Mesothelial cell of epicardium (in vitro differentiated cells): ENCODE measurements around the gene FILIP1. TPM values are rescaled to one million over a fixed set of nuclear protein-coding genes. Genes with fewer than 3 reads are reported as not detected.

Source experiments
- DNase-seq, 2 experiments: peaks; one replicate each; pipeline ENCODE4 v3.0.0; 2021; ENCODE audit warnings: low spot score in 2 of 2; ENCODE audit not compliant: unreplicated experiment in 2 of 2
- H3K27ac Mint-ChIP-seq: 2 replicates; pipeline ENCODE4 v1.8.0; 2021; ENCODE audit warnings: mixed read lengths
- H3K27me3 Mint-ChIP-seq: 2 replicates; pipeline ENCODE4 v1.8.0; 2021; ENCODE audit warnings: low read depth, mixed read lengths
- H3K36me3 Mint-ChIP-seq: 2 replicates; pipeline ENCODE4 v1.8.0; 2021; ENCODE audit warnings: mixed read lengths
- H3K4me1 Mint-ChIP-seq: 2 replicates; pipeline ENCODE4 v1.8.0; 2021; ENCODE audit warnings: mixed read lengths
- H3K4me3 Mint-ChIP-seq: 2 replicates; pipeline ENCODE4 v1.8.0; 2021; ENCODE audit warnings: mild to moderate bottlenecking, moderate library complexity, mixed read lengths
- H3K9me3 Mint-ChIP-seq: 2 replicates; pipeline ENCODE4 v1.8.0; 2021; ENCODE audit warnings: mixed read lengths
- microRNA-seq: library from miRNA; unstranded; fragments of <30 nt; microRNA quantifications from one replicate; pipeline ENCODE4 v1.2.0, GENCODE V29; 2021; ENCODE audit warnings: inconsistent platforms, mixed read lengths
- total RNA-seq: library from RNA; stranded (reverse); gene quantifications from 3 replicates; pipeline ENCODE4 v1.2.1, GENCODE V29; 2021
- TF ChIP-seq, protein P1 (sequence below): fragments of 200-600 bp; sonication (generic); IDR thresholded peaks from one replicate; pipeline ENCODE4 v1.5.0; 2021; ENCODE audit warnings: antibody characterized with exemption; ENCODE audit not compliant: unreplicated experiment

FILIP1 gene
- total RNA-seq, 1 donor from 2014 or later = 11.3 TPM

DNA sequence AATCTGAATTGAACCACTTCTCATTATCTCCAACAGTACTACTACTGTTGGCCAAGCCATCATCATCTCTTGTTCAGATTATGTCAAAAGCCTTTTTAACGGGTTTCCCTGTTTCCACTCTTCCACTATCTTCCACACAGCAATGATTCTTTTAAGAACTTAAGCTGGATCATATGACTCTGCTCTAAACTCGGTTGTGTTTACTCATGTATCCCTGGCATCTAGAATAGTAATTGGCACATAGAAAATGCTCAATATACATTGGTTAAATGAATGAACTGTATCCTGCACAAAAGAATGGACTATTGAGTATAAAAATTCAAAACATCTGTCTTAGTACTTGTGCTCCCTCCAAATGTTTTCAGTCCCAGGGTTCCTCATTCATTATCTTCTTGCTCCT lies 247.2 kb downstream of the FILIP1 start:
- TF ChIP-seq, protein P1, sequence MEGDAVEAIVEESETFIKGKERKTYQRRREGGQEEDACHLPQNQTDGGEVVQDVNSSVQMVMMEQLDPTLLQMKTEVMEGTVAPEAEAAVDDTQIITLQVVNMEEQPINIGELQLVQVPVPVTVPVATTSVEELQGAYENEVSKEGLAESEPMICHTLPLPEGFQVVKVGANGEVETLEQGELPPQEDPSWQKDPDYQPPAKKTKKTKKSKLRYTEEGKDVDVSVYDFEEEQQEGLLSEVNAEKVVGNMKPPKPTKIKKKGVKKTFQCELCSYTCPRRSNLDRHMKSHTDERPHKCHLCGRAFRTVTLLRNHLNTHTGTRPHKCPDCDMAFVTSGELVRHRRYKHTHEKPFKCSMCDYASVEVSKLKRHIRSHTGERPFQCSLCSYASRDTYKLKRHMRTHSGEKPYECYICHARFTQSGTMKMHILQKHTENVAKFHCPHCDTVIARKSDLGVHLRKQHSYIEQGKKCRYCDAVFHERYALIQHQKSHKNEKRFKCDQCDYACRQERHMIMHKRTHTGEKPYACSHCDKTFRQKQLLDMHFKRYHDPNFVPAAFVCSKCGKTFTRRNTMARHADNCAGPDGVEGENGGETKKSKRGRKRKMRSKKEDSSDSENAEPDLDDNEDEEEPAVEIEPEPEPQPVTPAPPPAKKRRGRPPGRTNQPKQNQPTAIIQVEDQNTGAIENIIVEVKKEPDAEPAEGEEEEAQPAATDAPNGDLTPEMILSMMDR = no peak
- no peak overlapping the region for H3K4me3 Mint-ChIP-seq
- H3K4me1 Mint-ChIP-seq = peaks cover 16% of the 10 kb centered on the region
- H3K36me3 Mint-ChIP-seq = peaks cover under 1% of the 10 kb centered on the region
- H3K9me3 Mint-ChIP-seq = no peaks in the 10 kb centered on the region
- no peak for DNase-seq
- H3K27me3 Mint-ChIP-seq = no peaks in the 10 kb centered on the region
- no peak overlapping the region for H3K27ac Mint-ChIP-seq

DNA sequence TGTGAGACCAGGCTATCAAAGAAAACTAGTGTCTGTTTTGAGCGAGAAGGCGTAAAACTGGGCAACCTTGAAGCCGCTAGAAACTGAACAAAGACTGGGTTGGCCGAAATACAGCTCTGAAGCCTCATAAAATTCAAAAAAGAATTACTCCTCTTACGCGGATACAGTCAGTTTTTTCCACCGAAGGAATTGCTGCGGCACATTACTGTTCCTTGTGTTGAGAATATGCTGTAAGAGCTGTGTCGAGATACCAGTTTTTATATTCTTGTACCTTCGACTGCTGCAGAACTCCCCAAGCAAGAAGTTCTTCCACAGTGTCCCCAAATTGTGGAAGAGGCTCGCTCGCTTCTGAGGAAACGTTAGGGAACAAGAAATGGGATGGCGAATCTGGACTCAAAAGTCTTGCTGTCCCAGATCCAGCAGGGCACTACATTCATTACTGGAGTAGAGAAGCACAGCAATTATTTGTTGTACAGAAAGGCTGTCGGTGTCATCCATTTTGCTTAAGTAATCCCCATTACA lies 249.5 kb downstream of the FILIP1 start:
- H3K27ac Mint-ChIP-seq = peak overlapping the region; percentile 99
- H3K9me3 Mint-ChIP-seq = no peaks in the 10 kb centered on the region
- no peaks in the 10 kb centered on the region for H3K27me3 Mint-ChIP-seq
- DNase-seq = no peak
- TF ChIP-seq, protein P1 = no peak
- peaks cover 22% of the 10 kb centered on the region for H3K4me1 Mint-ChIP-seq
- peaks cover 13% of the 10 kb centered on the region for H3K36me3 Mint-ChIP-seq
- H3K4me3 Mint-ChIP-seq = peak overlapping the region; percentile 95

DNA sequence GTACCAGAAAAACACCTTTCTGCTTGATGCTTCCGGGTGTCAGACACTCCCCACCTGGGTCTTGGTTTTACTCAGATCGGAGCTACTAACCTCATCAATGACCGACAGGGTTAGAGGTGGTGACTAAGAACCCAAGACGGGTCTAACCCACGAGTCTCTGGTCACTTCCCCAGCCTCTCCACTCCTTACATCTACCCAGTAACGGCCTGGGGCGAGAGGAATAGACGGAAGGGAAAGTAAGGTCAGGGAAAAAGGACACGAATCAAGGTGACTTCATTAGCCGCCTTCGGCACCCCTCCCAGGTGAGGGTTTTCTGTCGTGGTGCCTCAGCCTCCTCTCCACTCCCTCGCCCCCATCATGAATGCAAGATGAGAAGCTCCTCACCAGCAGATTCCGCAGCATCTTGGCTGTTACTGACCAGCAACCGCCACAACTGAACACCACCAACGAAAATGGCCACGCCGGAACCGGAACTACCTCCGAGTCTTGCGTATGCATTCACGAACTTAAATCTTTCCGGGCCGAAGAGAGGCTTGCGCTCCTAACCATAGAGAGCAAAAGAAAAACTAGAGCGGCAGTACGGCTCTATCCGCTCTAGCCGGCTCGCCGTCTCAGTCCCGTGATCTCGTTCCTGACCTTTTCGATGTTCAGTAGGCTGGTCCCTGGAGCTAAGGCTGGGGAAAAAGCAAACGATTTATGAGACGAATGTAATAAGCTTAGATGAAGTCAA lies 250.1 kb downstream of the FILIP1 start, which contains the start of gene COX7A2:
TSS of gene COX7A2 (minus strand) at position 469 of the 730 bp plus-strand sequence. CDS start at position 402, 67 bp downstream.
- peak; percentile 52 to 79 for DNase-seq
- Mint-ChIP-seq H3K27me3 (no peaks in the 10 kb centered on the region), H3K27ac (peak within 1 kb of the TSS; percentile 99), H3K9me3 (no peaks in the 10 kb centered on the region), H3K4me3 (peak within 1 kb of the TSS; percentile 95), H3K4me1 (peaks cover 22% of the 10 kb centered on the region), H3K36me3 (peaks cover 17% of the 10 kb centered on the region)
- TF ChIP-seq, protein P1 = no peak

Small RNAs within 50 kb of the gene (microRNA-seq; reads per million reads assigned to microRNA genes)
- gene MIR4463 = not detected

Other genes with a start within 250 kb of the FILIP1 start
- gene COX7A2, start 250.0 kb downstream of the FILIP1 start, total RNA-seq = 232 to 260 TPM (median 245 TPM) in 3 replicates
- 87.6 to 95.3 TPM (median 90.1 TPM) in 3 replicates for gene TMEM30A, start 209.0 kb downstream of the FILIP1 start, total RNA-seq
- 150 to 159 TPM (median 157 TPM) in 3 replicates for gene SENP6, start 108.1 kb upstream of the FILIP1 start, total RNA-seq